HFFc6 (cell line): ENCODE results near the gene ENG. TPM values are rescaled to one million over a fixed set of nuclear protein-coding genes. Genes with fewer than 3 reads are reported as not detected.
"Not testable (repeated sequence)": the region's sequence is repeated elsewhere in the genome, so short reads cannot be mapped to it uniquely, and the experiment has no call there.

Source experiments
- DNase-seq: peaks from one replicate; pipeline ENCODE4 v3.0.0-alpha.2; 2018
- H3K27ac Mint-ChIP-seq: 2 replicates; pipeline ENCODE4 v1.8.0; 2020; ENCODE audit warnings: mild to moderate bottlenecking, mixed read lengths
- H3K27me3 Mint-ChIP-seq: 2 replicates; pipeline ENCODE4 v1.8.0; 2021; ENCODE audit warnings: mild to moderate bottlenecking, moderate library complexity, mixed read lengths; ENCODE audit not compliant: insufficient read depth
- H3K36me3 Mint-ChIP-seq: 2 replicates; pipeline ENCODE4 v1.8.0; 2021; ENCODE audit warnings: low read depth, mixed read lengths
- H3K4me1 Mint-ChIP-seq: 2 replicates; pipeline ENCODE4 v1.8.0; 2020; ENCODE audit warnings: low read depth, mixed read lengths
- H3K4me3 Mint-ChIP-seq: 2 replicates; pipeline ENCODE4 v1.8.0; 2020; ENCODE audit warnings: mild to moderate bottlenecking, moderate library complexity, mixed read lengths
- H3K9me3 Mint-ChIP-seq: 2 replicates; pipeline ENCODE4 v1.8.0; 2020; ENCODE audit warnings: mild to moderate bottlenecking, mixed read lengths
- total RNA-seq, 6 experiments: library from RNA; stranded (reverse); fragmentation: NEBNext Ultra II Directional; extraction: Animal tissue kit (Norgen Biotek cat#: 25700); gene quantifications; 2 replicates in 1 of 6; 3 replicates in 5 of 6; pipeline ENCODE4 v1.2.3, GENCODE V29; 2021
- TF ChIP-seq, protein P1 (sequence below): fragments of 200-600 bp; sonication (generic); IDR thresholded peaks from 2 replicates; pipeline ENCODE4 v1.5.0; 2021; ENCODE audit warnings: antibody characterized with exemption, mild to moderate bottlenecking

ENG gene
- total RNA-seq, 6 experiments from 2014 or later: 205 to 249 (median 227) TPM

GRCh38 chr9:127870887-127871286, 16.4 kb upstream of the ENG start:
- TF ChIP-seq, protein P1, sequence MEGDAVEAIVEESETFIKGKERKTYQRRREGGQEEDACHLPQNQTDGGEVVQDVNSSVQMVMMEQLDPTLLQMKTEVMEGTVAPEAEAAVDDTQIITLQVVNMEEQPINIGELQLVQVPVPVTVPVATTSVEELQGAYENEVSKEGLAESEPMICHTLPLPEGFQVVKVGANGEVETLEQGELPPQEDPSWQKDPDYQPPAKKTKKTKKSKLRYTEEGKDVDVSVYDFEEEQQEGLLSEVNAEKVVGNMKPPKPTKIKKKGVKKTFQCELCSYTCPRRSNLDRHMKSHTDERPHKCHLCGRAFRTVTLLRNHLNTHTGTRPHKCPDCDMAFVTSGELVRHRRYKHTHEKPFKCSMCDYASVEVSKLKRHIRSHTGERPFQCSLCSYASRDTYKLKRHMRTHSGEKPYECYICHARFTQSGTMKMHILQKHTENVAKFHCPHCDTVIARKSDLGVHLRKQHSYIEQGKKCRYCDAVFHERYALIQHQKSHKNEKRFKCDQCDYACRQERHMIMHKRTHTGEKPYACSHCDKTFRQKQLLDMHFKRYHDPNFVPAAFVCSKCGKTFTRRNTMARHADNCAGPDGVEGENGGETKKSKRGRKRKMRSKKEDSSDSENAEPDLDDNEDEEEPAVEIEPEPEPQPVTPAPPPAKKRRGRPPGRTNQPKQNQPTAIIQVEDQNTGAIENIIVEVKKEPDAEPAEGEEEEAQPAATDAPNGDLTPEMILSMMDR: no peak
- H3K4me1 Mint-ChIP-seq: peaks cover 16% of the 10 kb centered on the region; the same call in 1 of the 2 replicates
- H3K27ac Mint-ChIP-seq: no peak overlapping the region

DNA sequence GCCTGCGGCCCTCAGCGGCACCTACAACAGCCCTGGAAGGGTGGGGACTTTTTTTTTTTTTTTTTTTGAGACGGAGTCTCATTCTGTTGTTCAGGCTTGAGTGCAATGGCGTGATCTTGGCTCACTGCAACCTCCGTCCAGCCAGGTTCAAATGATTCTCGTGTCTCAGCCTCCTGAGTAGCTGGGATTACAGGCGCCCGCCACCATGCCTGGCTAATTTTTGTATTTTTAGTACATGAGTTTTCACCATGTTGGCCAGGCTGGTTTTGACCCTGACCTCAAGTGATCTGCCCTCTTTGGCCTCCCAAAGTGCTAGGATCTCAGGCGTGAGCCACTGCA, 15.7 kb upstream of the ENG start:
- not testable (repeated sequence) for H3K27me3 Mint-ChIP-seq, H3K4me3 Mint-ChIP-seq, H3K4me1 Mint-ChIP-seq, H3K27ac Mint-ChIP-seq, H3K9me3 Mint-ChIP-seq, H3K36me3 Mint-ChIP-seq, DNase-seq
- TF ChIP-seq, protein P1: peak; percentile 66

More at GRCh38 chr9:127870887-127871286, 16.4 kb upstream of the ENG start:
- Mint-ChIP-seq H3K4me3 (no peak overlapping the region), H3K36me3 (peaks cover 5% of the 10 kb centered on the region; the same call in 1 of the 2 replicates), H3K27me3 (no peaks in the 10 kb centered on the region; the same call in none of the 2 replicates), H3K9me3 (no peaks in the 10 kb centered on the region)
- DNase-seq: no peak

DNA sequence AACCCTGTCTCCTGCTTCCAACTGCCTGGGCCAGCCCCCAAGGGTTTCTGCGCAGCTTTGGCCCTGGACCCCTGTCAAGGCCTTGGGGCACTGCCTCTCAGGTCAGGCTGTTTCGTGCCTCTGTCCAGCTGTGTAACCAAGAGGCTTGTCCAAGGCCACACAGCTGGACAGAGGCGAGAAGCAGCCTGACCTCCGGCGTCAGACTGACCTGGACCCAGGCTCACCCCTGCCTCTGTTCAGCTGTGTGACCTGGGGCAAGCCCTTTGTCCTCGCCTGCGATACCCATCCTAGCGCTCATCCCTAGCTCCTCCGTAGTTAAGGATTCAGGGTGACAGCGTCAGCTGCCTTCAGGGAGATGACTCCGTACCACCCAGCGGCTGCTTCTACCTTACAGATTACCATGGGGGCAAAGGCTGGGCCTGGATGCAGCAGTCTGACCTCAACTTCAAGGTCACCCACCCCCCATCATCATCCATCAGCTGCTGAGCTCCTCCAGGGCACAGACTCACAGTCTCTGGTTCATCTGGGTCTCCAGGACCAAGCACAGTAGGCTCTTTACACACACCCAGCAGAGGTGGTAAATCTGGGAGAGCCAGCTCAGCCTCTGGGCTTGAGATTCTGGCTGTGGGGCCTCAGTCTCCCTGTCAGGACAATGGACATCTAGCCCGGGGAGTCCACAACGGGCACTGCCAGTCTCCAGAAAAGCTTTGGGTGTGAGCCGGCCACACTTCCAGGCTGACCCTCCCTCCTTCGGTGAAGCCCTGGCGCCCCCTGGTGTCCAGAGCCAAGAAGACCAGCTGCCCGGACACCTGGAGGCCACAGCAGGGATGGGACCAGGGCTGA, 15.1 kb upstream of the ENG start:
- Mint-ChIP-seq H3K9me3 (no peaks in the 10 kb centered on the region), H3K4me3 (no peak overlapping the region), H3K36me3 (peaks cover 9% of the 10 kb centered on the region; the same call in 1 of the 2 replicates), H3K27ac (peak overlapping the region; percentile 13; the same call in 1 of the 2 replicates), H3K27me3 (no peaks in the 10 kb centered on the region; the same call in none of the 2 replicates), H3K4me1 (peaks cover 6% of the 10 kb centered on the region; the same call in 1 of the 2 replicates)
- DNase-seq: peak; percentile 76
- TF ChIP-seq, protein P1: peak; percentile 95

- no peaks in the 10 kb centered on the region for H3K9me3 Mint-ChIP-seq
- no peaks in the 10 kb centered on the region; the same call in none of the 2 replicates for H3K27me3 Mint-ChIP-seq
- peaks cover 9% of the 10 kb centered on the region; the same call in 1 of the 2 replicates for H3K36me3 Mint-ChIP-seq
- H3K4me3 Mint-ChIP-seq: no peak overlapping the region
- H3K27ac Mint-ChIP-seq: no peak overlapping the region
- DNase-seq: no peak
- peaks cover 6% of the 10 kb centered on the region; the same call in 1 of the 2 replicates for H3K4me1 Mint-ChIP-seq
- TF ChIP-seq, protein P1: no peak
Observed at GRCh38 chr9:127868278-127868902, 13.9 kb upstream of the ENG start.

DNA sequence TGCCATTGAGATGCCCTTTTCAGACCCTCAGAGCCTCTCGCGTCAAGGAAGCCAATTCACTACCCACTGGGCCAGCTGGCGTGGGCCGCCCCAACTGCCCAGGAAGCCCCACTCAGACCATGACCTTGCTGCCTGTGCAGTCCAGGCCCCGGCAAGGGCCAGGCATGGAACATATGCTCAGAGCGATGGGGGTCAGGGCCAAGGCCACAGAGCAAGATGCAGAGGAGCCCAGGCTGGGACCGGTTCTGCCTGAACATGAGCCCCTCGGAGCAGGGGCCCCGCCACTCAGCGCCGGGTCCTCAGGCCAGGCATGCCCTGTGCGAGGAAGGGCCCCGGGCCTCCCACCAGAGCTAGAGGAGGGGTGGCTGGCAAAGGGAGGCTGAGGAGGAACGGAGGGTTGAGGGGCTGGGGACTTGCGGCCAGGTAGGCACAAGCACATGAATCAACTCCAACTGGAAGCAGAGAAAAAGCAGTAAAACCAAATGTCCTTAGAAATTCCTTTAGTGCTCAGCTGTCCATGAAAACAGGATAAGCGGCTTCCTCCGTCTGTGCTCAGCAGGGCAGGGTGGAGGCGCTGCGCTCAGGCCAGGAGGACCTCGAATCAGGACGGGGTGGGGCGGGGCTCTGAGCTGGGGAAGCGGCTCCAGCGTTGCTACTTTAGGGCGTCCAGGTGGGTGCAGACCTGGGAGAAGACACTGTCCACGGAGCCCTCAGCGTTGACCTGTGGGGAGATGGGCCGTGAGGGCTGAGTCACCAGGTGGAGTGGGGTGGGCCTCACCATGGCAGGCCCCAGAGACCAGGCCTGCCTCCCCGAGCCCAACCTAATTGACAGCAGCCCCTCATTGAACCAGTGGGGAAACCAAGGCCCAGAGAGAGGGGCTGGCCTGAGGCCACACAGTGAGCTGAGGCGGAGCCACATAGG, 13.2 kb upstream of the ENG start:
- Mint-ChIP-seq H3K27ac (no peak overlapping the region), H3K27me3 (no peaks in the 10 kb centered on the region; the same call in none of the 2 replicates), H3K9me3 (no peaks in the 10 kb centered on the region), H3K4me1 (peaks cover 6% of the 10 kb centered on the region; the same call in 1 of the 2 replicates), H3K4me3 (no peak overlapping the region), H3K36me3 (peaks cover 9% of the 10 kb centered on the region; the same call in 1 of the 2 replicates)
- no peak for DNase-seq
- TF ChIP-seq, protein P1: no peak
